Ishikawa (cell line): ENCODE results near the gene THOC7.
A peak's percentile ranks its signal among the peaks of the same experiment; 100 is the strongest.

Source experiments
- CREB1 ChIP-seq: IDR thresholded peaks from 2 replicates; pipeline ENCODE4 v1.6.1; 2012; ENCODE audit warnings: low read depth
- EGR1 ChIP-seq: IDR thresholded peaks from 2 replicates; pipeline ENCODE4 v1.6.1; 2012
- EP300 ChIP-seq: IDR thresholded peaks from 2 replicates; pipeline ENCODE4 v1.6.1; 2012; ENCODE audit warnings: borderline replicate concordance
- FOXM1 ChIP-seq: IDR thresholded peaks from 2 replicates; pipeline ENCODE4 v1.6.1; 2012; ENCODE audit warnings: low read depth, borderline replicate concordance
- NFIC ChIP-seq: IDR thresholded peaks from 2 replicates; pipeline ENCODE4 v1.6.1; 2012
- RAD21 ChIP-seq: IDR thresholded peaks from 2 replicates; pipeline ENCODE4 v1.6.1; 2012; ENCODE audit warnings: low read depth
- TAF1 ChIP-seq: IDR thresholded peaks from 2 replicates; pipeline ENCODE4 v1.6.1; 2012; ENCODE audit warnings: low read depth, mild to moderate bottlenecking
- TCF12 ChIP-seq: IDR thresholded peaks from 2 replicates; pipeline ENCODE4 v1.6.1; 2012; ENCODE audit warnings: low read depth
- TEAD4 ChIP-seq: IDR thresholded peaks from 2 replicates; pipeline ENCODE4 v1.6.1; 2012
- YY1 ChIP-seq: IDR thresholded peaks from 2 replicates; pipeline ENCODE4 v1.6.1; 2012; ENCODE audit warnings: low read depth
- ZBTB7A ChIP-seq: IDR thresholded peaks from 2 replicates; pipeline ENCODE4 v1.6.1; 2012; ENCODE audit warnings: low read depth
- TF ChIP-seq, protein P1 (sequence below): IDR thresholded peaks from 2 replicates; pipeline ENCODE4 v1.6.1; 2012
- TF ChIP-seq, protein P2 (sequence below): IDR thresholded peaks from 2 replicates; pipeline ENCODE4 v1.6.1; 2012; ENCODE audit warnings: low read depth, mild to moderate bottlenecking
- TF ChIP-seq, protein P3 (sequence below): IDR thresholded peaks from 2 replicates; pipeline ENCODE4 v1.6.1; 2012

Gene THOC7

DNA sequence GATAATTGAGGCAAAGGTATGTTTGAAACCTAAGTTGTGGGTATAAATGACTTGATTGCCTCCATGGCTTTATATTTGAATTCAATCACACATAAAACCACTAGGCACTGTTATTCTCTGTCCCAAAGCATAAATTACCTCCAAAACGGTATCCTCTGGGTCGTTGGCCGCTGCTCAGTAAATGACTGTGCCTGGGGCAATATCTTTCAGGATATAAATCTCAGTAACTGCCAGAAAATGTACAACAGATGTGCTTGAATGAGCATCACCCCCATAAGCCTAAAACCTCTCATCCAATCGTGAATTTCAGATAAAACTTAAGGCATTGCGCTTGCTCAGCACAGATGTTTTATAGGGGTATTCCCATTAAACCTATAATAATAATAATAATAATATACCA, 63.5 kb downstream of the THOC7 start:
- TF ChIP-seq FOXM1 = no peak
- no peak for TF ChIP-seq NFIC
- no peak for TF ChIP-seq EGR1
- no peak for TF ChIP-seq EP300
- TF ChIP-seq TAF1 = no peak
- TF ChIP-seq, protein P1, sequence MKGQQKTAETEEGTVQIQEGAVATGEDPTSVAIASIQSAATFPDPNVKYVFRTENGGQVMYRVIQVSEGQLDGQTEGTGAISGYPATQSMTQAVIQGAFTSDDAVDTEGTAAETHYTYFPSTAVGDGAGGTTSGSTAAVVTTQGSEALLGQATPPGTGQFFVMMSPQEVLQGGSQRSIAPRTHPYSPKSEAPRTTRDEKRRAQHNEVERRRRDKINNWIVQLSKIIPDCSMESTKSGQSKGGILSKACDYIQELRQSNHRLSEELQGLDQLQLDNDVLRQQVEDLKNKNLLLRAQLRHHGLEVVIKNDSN = no peak
- TF ChIP-seq, protein P2, sequence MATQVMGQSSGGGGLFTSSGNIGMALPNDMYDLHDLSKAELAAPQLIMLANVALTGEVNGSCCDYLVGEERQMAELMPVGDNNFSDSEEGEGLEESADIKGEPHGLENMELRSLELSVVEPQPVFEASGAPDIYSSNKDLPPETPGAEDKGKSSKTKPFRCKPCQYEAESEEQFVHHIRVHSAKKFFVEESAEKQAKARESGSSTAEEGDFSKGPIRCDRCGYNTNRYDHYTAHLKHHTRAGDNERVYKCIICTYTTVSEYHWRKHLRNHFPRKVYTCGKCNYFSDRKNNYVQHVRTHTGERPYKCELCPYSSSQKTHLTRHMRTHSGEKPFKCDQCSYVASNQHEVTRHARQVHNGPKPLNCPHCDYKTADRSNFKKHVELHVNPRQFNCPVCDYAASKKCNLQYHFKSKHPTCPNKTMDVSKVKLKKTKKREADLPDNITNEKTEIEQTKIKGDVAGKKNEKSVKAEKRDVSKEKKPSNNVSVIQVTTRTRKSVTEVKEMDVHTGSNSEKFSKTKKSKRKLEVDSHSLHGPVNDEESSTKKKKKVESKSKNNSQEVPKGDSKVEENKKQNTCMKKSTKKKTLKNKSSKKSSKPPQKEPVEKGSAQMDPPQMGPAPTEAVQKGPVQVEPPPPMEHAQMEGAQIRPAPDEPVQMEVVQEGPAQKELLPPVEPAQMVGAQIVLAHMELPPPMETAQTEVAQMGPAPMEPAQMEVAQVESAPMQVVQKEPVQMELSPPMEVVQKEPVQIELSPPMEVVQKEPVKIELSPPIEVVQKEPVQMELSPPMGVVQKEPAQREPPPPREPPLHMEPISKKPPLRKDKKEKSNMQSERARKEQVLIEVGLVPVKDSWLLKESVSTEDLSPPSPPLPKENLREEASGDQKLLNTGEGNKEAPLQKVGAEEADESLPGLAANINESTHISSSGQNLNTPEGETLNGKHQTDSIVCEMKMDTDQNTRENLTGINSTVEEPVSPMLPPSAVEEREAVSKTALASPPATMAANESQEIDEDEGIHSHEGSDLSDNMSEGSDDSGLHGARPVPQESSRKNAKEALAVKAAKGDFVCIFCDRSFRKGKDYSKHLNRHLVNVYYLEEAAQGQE = no peak
- TF ChIP-seq YY1 = no peak

DNA sequence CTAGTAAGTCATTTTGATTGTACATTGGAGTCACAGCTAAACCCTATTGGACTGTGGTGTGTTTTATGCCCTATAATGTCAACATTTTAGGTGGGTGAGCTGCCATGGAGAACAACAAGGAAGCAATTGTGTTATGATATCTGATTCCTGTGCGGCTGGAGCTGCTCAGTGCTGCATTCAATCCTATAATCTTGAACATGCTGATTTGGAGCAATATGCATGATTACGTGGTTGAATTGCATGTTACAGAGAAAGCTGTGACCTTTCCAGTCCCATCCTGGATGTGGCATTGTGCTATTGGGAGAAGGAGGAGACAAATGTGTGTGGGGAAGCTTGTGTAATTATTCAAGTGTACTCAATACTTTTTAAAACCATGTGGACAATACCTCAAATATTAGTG, 64.7 kb downstream of the THOC7 start:
- TF ChIP-seq CREB1 (no peak), TCF12 (no peak)

DNA sequence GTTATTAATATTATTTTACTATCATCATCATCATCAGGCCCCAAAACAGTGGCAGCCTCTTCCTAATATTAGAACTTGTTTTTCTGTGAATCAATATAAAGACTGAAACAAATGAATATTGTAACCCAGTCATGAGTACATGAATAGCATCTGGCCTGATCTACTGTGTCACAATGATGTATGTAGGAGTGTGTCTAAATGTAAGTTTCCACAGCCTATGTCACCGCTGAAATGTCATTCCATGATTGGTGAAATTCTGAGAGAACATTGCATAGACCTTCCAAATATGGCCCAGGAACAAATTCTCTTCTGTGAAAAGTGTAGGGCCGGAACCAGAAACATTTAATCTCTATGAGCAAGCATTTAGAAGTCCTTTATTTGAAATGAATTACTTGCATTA, 65.1 kb downstream of the THOC7 start:
- TF ChIP-seq TEAD4 (no peak), EGR1 (no peak), EP300 (no peak), YY1 (no peak), CREB1 (no peak), NFIC (no peak), FOXM1 (no peak)
- TF ChIP-seq, protein P2 = no peak
- TF ChIP-seq, protein P3, sequence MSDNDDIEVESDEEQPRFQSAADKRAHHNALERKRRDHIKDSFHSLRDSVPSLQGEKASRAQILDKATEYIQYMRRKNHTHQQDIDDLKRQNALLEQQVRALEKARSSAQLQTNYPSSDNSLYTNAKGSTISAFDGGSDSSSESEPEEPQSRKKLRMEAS = no peak

DNA sequence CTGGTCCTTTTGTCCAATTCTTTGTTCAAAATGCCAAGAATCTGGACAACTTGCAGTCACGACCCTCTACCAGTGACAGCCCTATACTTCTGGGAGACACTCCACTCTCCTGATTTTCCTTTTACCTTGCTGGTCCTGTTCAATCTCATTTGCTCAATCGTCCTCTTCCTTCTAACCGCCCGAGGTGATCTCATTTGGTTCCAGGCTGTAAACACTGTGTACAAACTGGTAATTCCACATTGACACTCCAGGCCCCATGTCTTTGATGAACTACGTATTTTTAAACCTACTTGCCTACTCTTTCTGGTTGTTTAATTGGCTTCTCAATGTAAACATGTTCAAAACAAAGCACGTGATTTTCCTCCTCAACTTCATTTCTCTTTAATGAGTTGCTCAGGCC, 68.2 kb downstream of the THOC7 start:
- TF ChIP-seq NFIC (no peak), YY1 (no peak), FOXM1 (no peak)

DNA sequence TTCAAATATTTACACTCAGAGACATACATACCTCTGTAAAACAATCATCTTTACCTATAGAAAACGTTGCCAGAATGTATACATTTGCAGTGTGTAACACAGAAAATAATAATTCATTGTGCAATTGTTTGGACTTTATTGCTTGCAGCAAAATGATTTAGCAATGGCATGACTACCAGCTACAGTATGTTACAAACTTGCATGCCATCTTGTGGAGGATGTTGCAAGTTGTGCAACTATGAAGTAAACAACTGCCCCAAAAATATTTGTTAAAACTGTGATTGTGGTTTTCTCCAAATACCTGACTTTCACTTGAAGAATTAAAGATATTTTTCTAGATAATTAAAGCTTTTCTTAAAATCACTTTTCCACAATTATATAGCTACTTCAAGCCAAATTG, 71.6 kb downstream of the THOC7 start:
- TF ChIP-seq TCF12 = no peak
- TF ChIP-seq, protein P1 = no peak
- TF ChIP-seq EGR1 = no peak
- TF ChIP-seq RAD21 = peak; percentile 27; the same call in 1 of the 2 replicates
- TF ChIP-seq YY1 = no peak
- TF ChIP-seq TAF1 = no peak
- no peak for TF ChIP-seq ZBTB7A
